A549 (cell line): Measurements from ENCODE around the gene CTNND2. TPM values are rescaled to one million over a fixed set of nuclear protein-coding genes. Genes with fewer than 3 reads are reported as not detected.

ENCODE experiments used
- ATAC-seq, 2 experiments: fragments of 200-7000 bp in 1 of 2; fragments of >200 bp in 1 of 2; cut with Nextera tagmentation in 1 of 2; cut with Tn5 transposase in 1 of 2; 3 replicates each; pipeline versions ENCODE4 v1.8.0 to v1.9.1; 2018 to 2020; ENCODE audit warnings: mild to moderate bottlenecking in 1 of 2, moderate library complexity in 1 of 2
- CTCF ChIA-PET: fragments of 300-600 bp; sonication (Branson Sonifier 250); formaldehyde crosslinking; extraction: SDS; loops from one replicate; lab custom pipeline; 2021; ENCODE audit warnings: antibody characterized with exemption, inconsistent platforms; lab: Yijun Ruan, JAX
- POLR2A ChIA-PET: fragments of 350-600 bp; formaldehyde crosslinking; extraction: SDS; loops from one replicate; lab custom pipeline; 2021; ENCODE audit warnings: antibody characterized with exemption, inconsistent platforms; lab: Yijun Ruan, JAX
- DNase-seq, 2 experiments: peaks; one replicate each; pipeline versions ENCODE4 v3.0.0 to v3.0.0-alpha.2; 2011 to 2016; ENCODE audit warnings: low read depth in 1 of 2, low spot score in 1 of 2
- FAIRE-seq: peaks from 2 replicates; lab custom pipeline; 2011; peaks lifted over from hg19 to GRCh38; lab: Jason Lieb, UNC
- H3K27ac ChIP-seq, 2 experiments: fragments of >200 bp; sonication (Bioruptor Twin); formaldehyde crosslinking; 3 replicates each; pipeline ENCODE4 v1.5.1; 2016 to 2017
- H3K4me1 ChIP-seq: fragments of >200 bp; sonication (Bioruptor Twin); formaldehyde crosslinking; 3 replicates; pipeline ENCODE4 v1.6.1; 2016
- H3K4me2 ChIP-seq: fragments of >200 bp; sonication (Bioruptor Twin); formaldehyde crosslinking; 3 replicates; pipeline ENCODE4 v1.6.1; 2016
- H3K4me3 ChIP-seq: fragments of >200 bp; sonication (Bioruptor Twin); formaldehyde crosslinking; 3 replicates; pipeline ENCODE4 v1.5.1; 2016
- H3K9me3 ChIP-seq: fragments of >200 bp; sonication (Bioruptor Twin); formaldehyde crosslinking; 3 replicates; pipeline ENCODE4 v1.6.1; 2016
- CHD4 ChIP-seq: fragments of 200-600 bp; sonication (generic); IDR thresholded peaks from 2 replicates; pipeline ENCODE4 v1.6.1; 2016; ENCODE audit warnings: antibody characterized with exemption, mild to moderate bottlenecking, borderline replicate concordance
- EHF ChIP-seq: fragments of 250-450 bp; sonication (Bioruptor Pico); IDR thresholded peaks from 2 replicates; pipeline ENCODE4 v1.5.0; 2020; ENCODE audit warnings: mild to moderate bottlenecking
- EP300 ChIP-seq, 2 experiments: fragments of >200 bp; sonication (Bioruptor Twin); formaldehyde crosslinking; IDR thresholded peaks; 2 replicates in 1 of 2; 3 replicates in 1 of 2; pipeline ENCODE4 v1.6.1; 2016 to 2017
- FOXS1 ChIP-seq: fragments of 250-450 bp; sonication (Bioruptor Pico); IDR thresholded peaks from 2 replicates; pipeline ENCODE4 v1.5.0; 2020; ENCODE audit warnings: mild to moderate bottlenecking, moderate library complexity
- HDAC2 ChIP-seq: fragments of 200-600 bp; sonication (generic); IDR thresholded peaks from 2 replicates; pipeline ENCODE4 v1.6.1; 2016
- HEYL ChIP-seq: fragments of 250-450 bp; sonication (Bioruptor Pico); IDR thresholded peaks from 2 replicates; pipeline ENCODE4 v1.8.0; 2021; ENCODE audit warnings: mild to moderate bottlenecking, moderate library complexity
- JUN ChIP-seq, 2 experiments: fragments of >200 bp; sonication (Bioruptor Twin); formaldehyde crosslinking; IDR thresholded peaks; 2 replicates in 1 of 2; 3 replicates in 1 of 2; pipeline ENCODE4 v1.6.1; 2016 to 2017
- KDM1A ChIP-seq: fragments of 200-600 bp; sonication (generic); IDR thresholded peaks from 2 replicates; pipeline ENCODE4 v1.6.1; 2016; ENCODE audit warnings: low read depth, mild to moderate bottlenecking
- MAFK ChIP-seq: fragments of 450-650 bp; IDR thresholded peaks from 2 replicates; pipeline ENCODE4 v1.6.1; 2014; ENCODE audit not compliant: partially characterized antibody
- NR3C1 ChIP-seq: fragments of >200 bp; sonication (Bioruptor Twin); formaldehyde crosslinking; IDR thresholded peaks from 3 replicates; pipeline ENCODE4 v1.6.1; 2017
- PHF8 ChIP-seq: fragments of 200-600 bp; sonication (generic); IDR thresholded peaks from 2 replicates; pipeline ENCODE4 v1.6.1; 2016; ENCODE audit warnings: low read depth, mild to moderate bottlenecking, antibody characterized with exemption, moderate library complexity, borderline replicate concordance
- POLR2A ChIP-seq: IDR thresholded peaks from 2 replicates; pipeline ENCODE4 v1.6.1; 2012; ENCODE audit warnings: mild to moderate bottlenecking, low read length
- RARB ChIP-seq: fragments of 250-450 bp; sonication (Bioruptor Pico); IDR thresholded peaks from 2 replicates; pipeline ENCODE4 v1.8.0; 2021; ENCODE audit warnings: mild to moderate bottlenecking, moderate library complexity
- RCOR1 ChIP-seq: fragments of 150-350 bp; IDR thresholded peaks from 2 replicates; pipeline ENCODE4 v1.6.1; 2014; ENCODE audit warnings: antibody characterized with exemption, low read length, low read depth
- RFX5 ChIP-seq: fragments of 450-650 bp; IDR thresholded peaks from 2 replicates; pipeline ENCODE4 v1.7.1; 2014; ENCODE audit warnings: antibody characterized with exemption, mild to moderate bottlenecking, moderate library complexity
- RNF2 ChIP-seq: fragments of 200-600 bp; sonication (generic); IDR thresholded peaks from 2 replicates; pipeline ENCODE4 v1.6.1; 2016; ENCODE audit warnings: low read depth, mild to moderate bottlenecking, antibody characterized with exemption, moderate library complexity, borderline replicate concordance
- SREBF2 ChIP-seq: fragments of 450-650 bp; IDR thresholded peaks from 2 replicates; pipeline ENCODE4 v1.6.1; 2014; ENCODE audit warnings: mild to moderate bottlenecking, moderate library complexity
- TFCP2L1 ChIP-seq: fragments of 250-450 bp; sonication (Bioruptor Pico); IDR thresholded peaks from 2 replicates; pipeline ENCODE4 v1.5.0; 2021; ENCODE audit warnings: mild to moderate bottlenecking
- ZC3H11A ChIP-seq: fragments of 450-650 bp; IDR thresholded peaks from 2 replicates; pipeline ENCODE4 v1.6.1; 2014; ENCODE audit warnings: antibody characterized with exemption, mild to moderate bottlenecking
- ZNF302 ChIP-seq: fragments of 250-450 bp; sonication (Bioruptor Pico); IDR thresholded peaks from 2 replicates; pipeline ENCODE4 v1.9.0; 2021; ENCODE audit warnings: inconsistent platforms, mild to moderate bottlenecking, moderate library complexity
- WGBS: methylation state at CpG from one replicate; pipeline ENCODE4 v1.1.6; 2017; ENCODE audit errors: missing lambda C conversion rate; 5-methylcytosine and 5-hydroxymethylcytosine counted together
- polyA plus RNA-seq, 4 experiments: library from polyadenylated mRNA; depleted of rRNA in 3 of 4; stranded (reverse); fragments of >200 nt; fragmentation: RNase III in 1 of 4; extraction: RNeasy Plus Mini Kit Qiagen cat#74134 plus additional on column Dnase treatment in 1 of 4; gene quantifications; 2 replicates in 3 of 4; 3 replicates in 1 of 4; pipeline ENCODE4 v1.2.3, GENCODE V29; 2011 to 2017
- TF ChIP-seq, protein P1 (sequence below): fragments of 150-350 bp; IDR thresholded peaks from 2 replicates; pipeline ENCODE4 v1.6.1; 2014; ENCODE audit warnings: low read depth, mild to moderate bottlenecking, low read length
- TF ChIP-seq, protein P2 (sequence below): IDR thresholded peaks from 2 replicates; pipeline ENCODE4 v1.6.1; 2012
- TF ChIP-seq, protein P3 (sequence below): fragments of >200 bp; sonication (Bioruptor Twin); formaldehyde crosslinking; IDR thresholded peaks from 2 replicates; pipeline ENCODE4 v1.6.1; 2016
- TF ChIP-seq, protein P4 (sequence below): fragments of 250-450 bp; sonication (Bioruptor Pico); IDR thresholded peaks from 2 replicates; pipeline ENCODE4 v1.5.0; 2020; ENCODE audit warnings: low read depth, mild to moderate bottlenecking, moderate library complexity
- TF ChIP-seq, protein P5 (sequence below): fragments of >200 bp; sonication (Bioruptor Twin); formaldehyde crosslinking; IDR thresholded peaks from 3 replicates; pipeline ENCODE4 v1.5.1; 2016
- TF ChIP-seq, protein P6 (sequence below): fragments of >200 bp; sonication (Bioruptor Twin); formaldehyde crosslinking; IDR thresholded peaks from 3 replicates; pipeline ENCODE4 v1.6.1; 2016

CTNND2 gene
- polyA plus RNA-seq, 2 of the 4 experiments (the other 2 are of a cell fraction) = not detected

DNA sequence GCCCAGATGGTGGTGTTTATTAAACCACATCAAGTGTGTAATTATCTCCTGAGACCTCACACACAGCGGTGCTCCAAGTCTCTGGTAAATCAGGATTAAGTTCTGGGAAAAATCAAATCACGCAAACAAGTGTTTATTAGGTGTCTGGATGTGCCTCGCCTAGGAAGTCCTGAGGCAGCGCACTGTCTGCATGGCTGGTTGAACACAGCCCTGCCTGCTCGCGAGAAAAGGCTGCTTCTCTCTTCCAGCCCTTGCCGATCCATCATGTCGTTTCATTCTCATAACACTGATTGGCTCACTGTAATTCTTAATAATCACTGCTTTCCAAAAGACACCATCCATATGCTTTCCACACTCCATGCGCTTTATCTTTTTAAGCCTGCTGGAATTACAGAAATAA lies 913.6 kb downstream of the CTNND2 start:
- CTCF ChIA-PET = no interaction called here
- WGBS = 69% methylated on average over 9 of the region's 9 CpGs

DNA sequence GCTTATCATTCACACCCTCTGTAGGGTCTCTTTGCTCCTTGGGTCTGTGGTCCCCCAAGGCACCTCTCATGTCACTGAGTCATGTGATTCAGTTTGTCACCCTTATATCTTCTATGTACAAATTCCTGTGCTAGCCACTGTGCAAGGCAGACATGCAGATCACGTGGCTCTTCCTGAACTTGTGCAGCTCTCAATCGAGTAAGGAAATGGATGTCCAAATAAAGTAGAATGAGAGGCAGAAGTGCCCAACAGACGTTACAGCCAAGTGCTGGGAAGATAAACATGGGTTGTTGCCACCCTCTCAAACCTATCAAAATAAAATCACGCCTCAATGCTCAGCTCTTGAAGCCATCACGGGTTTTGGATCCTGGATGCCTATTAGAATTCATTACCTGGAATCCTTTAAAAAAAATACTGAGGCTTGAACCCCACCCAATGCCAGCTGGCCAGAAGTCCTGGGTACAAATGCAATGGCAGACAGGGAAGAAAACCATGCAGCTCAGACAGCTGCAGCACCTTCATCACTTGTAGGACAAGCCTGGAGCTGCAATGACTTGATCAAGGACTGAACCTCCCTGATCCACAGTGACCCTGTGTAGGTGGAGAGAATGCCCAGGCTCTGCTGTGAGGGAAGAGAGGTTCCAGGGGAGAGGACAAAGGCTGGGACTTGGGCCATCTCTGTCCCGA lies 914.5 kb downstream of the CTNND2 start:
- WGBS = 6% methylated on average over 6 of the region's 6 CpGs
- Histone ChIP-seq H3K4me2 (no peak overlapping the region), H3K4me1 (no peaks in the 10 kb centered on the region), H3K4me3 (no peak overlapping the region), H3K9me3 (no peaks in the 10 kb centered on the region), H3K27ac (no peak overlapping the region)
- ChIA-PET CTCF (interaction anchor here (0.5 to 3.8 kb wide), 4 partner anchors 13 to 197 kb away, joined by 3 to 19 read pairs (median 4); no protein-coding TSS in a partner anchor), POLR2A (no interaction called here)
- no peak for ATAC-seq
- FAIRE-seq = no peak
- TF ChIP-seq FOXS1 (no peak), RCOR1 (no peak), POLR2A (no peak), ZC3H11A (no peak), EHF (CRISPR knock-in tag) (no peak), JUN (IDR thresholded peaks at IDR 0.05) (no peak), RARB (CRISPR knock-in tag) (no peak), CHD4 (no peak), RFX5 (no peak), TFCP2L1 (CRISPR knock-in tag) (no peak), SREBF2 (no peak), KDM1A (no peak), NR3C1 (no peak), HEYL (CRISPR knock-in tag) (no peak)
- TF ChIP-seq, protein P1, sequence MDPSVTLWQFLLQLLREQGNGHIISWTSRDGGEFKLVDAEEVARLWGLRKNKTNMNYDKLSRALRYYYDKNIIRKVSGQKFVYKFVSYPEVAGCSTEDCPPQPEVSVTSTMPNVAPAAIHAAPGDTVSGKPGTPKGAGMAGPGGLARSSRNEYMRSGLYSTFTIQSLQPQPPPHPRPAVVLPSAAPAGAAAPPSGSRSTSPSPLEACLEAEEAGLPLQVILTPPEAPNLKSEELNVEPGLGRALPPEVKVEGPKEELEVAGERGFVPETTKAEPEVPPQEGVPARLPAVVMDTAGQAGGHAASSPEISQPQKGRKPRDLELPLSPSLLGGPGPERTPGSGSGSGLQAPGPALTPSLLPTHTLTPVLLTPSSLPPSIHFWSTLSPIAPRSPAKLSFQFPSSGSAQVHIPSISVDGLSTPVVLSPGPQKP = no peak
- TF ChIP-seq, protein P2, sequence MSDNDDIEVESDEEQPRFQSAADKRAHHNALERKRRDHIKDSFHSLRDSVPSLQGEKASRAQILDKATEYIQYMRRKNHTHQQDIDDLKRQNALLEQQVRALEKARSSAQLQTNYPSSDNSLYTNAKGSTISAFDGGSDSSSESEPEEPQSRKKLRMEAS = no peak
- TF ChIP-seq, protein P3, sequence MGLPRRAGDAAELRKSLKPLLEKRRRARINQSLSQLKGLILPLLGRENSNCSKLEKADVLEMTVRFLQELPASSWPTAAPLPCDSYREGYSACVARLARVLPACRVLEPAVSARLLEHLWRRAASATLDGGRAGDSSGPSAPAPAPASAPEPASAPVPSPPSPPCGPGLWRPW = no peak
- TF ChIP-seq, protein P4, sequence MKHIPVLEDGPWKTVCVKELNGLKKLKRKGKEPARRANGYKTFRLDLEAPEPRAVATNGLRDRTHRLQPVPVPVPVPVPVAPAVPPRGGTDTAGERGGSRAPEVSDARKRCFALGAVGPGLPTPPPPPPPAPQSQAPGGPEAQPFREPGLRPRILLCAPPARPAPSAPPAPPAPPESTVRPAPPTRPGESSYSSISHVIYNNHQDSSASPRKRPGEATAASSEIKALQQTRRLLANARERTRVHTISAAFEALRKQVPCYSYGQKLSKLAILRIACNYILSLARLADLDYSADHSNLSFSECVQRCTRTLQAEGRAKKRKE (CRISPR knock-in tag) = no peak
- TF ChIP-seq, protein P5, sequence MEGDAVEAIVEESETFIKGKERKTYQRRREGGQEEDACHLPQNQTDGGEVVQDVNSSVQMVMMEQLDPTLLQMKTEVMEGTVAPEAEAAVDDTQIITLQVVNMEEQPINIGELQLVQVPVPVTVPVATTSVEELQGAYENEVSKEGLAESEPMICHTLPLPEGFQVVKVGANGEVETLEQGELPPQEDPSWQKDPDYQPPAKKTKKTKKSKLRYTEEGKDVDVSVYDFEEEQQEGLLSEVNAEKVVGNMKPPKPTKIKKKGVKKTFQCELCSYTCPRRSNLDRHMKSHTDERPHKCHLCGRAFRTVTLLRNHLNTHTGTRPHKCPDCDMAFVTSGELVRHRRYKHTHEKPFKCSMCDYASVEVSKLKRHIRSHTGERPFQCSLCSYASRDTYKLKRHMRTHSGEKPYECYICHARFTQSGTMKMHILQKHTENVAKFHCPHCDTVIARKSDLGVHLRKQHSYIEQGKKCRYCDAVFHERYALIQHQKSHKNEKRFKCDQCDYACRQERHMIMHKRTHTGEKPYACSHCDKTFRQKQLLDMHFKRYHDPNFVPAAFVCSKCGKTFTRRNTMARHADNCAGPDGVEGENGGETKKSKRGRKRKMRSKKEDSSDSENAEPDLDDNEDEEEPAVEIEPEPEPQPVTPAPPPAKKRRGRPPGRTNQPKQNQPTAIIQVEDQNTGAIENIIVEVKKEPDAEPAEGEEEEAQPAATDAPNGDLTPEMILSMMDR = no peak
- TF ChIP-seq, protein P6, sequence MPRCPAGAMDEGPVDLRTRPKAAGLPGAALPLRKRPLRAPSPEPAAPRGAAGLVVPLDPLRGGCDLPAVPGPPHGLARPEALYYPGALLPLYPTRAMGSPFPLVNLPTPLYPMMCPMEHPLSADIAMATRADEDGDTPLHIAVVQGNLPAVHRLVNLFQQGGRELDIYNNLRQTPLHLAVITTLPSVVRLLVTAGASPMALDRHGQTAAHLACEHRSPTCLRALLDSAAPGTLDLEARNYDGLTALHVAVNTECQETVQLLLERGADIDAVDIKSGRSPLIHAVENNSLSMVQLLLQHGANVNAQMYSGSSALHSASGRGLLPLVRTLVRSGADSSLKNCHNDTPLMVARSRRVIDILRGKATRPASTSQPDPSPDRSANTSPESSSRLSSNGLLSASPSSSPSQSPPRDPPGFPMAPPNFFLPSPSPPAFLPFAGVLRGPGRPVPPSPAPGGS = no peak
- no peak for DNase-seq

More for the DNA sequence above, 913.6 kb downstream of the CTNND2 start:
- TF ChIP-seq NR3C1 = no peak
- no peak for TF ChIP-seq HEYL (CRISPR knock-in tag)
- TF ChIP-seq FOXS1 = no peak
- no peak for TF ChIP-seq EP300 (IDR thresholded peaks at IDR 0.05)
- TF ChIP-seq HDAC2 = no peak
- TF ChIP-seq PHF8 = no peak
- TF ChIP-seq MAFK = no peak
- TF ChIP-seq RNF2 = no peak
- TF ChIP-seq, protein P6 = no peak
- TF ChIP-seq ZNF302 (CRISPR knock-in tag) = no peak
- H3K27ac ChIP-seq = no peak overlapping the region
- H3K4me3 ChIP-seq = no peak overlapping the region
- H3K9me3 ChIP-seq = no peaks in the 10 kb centered on the region
- no peaks in the 10 kb centered on the region for H3K4me1 ChIP-seq
- DNase-seq (no peak), ATAC-seq (no peak), FAIRE-seq (no peak)
- POLR2A ChIA-PET = no interaction called here
- H3K4me2 ChIP-seq = no peak overlapping the region
